ENCODE results near the gene HCAR1.

- no peak for TF ChIP-seq POLR2A (IDR thresholded peaks at IDR 0.05)
- no peak for TF ChIP-seq CTCF (IDR thresholded peaks at IDR 0.05)
Measured at GRCh38 chr12:122681814-122682213, 48.8 kb downstream of the HCAR1 start.

All from testis (tissue), 2 donors.